NCI-H1417 (cell line): ENCODE results near the gene LASP1NB.
"Not testable (repeated sequence)": the region's sequence is repeated elsewhere in the genome, so short reads cannot be mapped to it uniquely, and the experiment has no call there.

ENCODE experiments used
- DNase-seq, 3 experiments: peaks; one replicate each; lab custom pipeline; 2025; lab: John Stamatoyannopoulos, UW

Gene LASP1NB

GRCh38 chr17:38918129-38918913 lies 7.1 kb upstream of the LASP1NB start:
- no peak for DNase-seq

- DNase-seq = no peak
These were observed 6.5 kb upstream of the LASP1NB start for GRCh38 chr17:38918916-38919315.

GRCh38 chr17:38919316-38920078 lies 5.9 kb upstream of the LASP1NB start:
- no peak for DNase-seq

- no peak for DNase-seq
These were observed 4.8 kb upstream of the LASP1NB start for GRCh38 chr17:38920374-38921291.

- no peak for DNase-seq
These were observed 3.5 kb upstream of the LASP1NB start for GRCh38 chr17:38921756-38922411.

- peak in 1 of 3 experiments; percentile 41 for DNase-seq
These were observed 2.7 kb upstream of the LASP1NB start for GRCh38 chr17:38922538-38923297.

GRCh38 chr17:38926293-38927070 lies 1.1 kb downstream of the LASP1NB start:
- no peak for DNase-seq

- not testable (repeated sequence) for DNase-seq
These were observed 5.4 kb downstream of the LASP1NB start for GRCh38 chr17:38930782-38931181.

GRCh38 chr17:38933962-38934361 lies 8.5 kb downstream of the LASP1NB start:
- DNase-seq = not testable (repeated sequence)

GRCh38 chr17:38939987-38940386 lies 14.6 kb downstream of the LASP1NB start:
- DNase-seq = no peak

GRCh38 chr17:38940404-38940803 lies 15.0 kb downstream of the LASP1NB start:
- peak in 1 of 3 experiments; percentile 1 for DNase-seq

GRCh38 chr17:38942696-38943334 lies 17.4 kb downstream of the LASP1NB start:
- peak in 2 of 3 experiments; percentile 10 to 75 for DNase-seq

- DNase-seq = peak in 1 of 3 experiments; percentile 16
These were observed 18.2 kb downstream of the LASP1NB start for GRCh38 chr17:38943607-38944006.

- DNase-seq = no peak
These were observed 21.8 kb downstream of the LASP1NB start for GRCh38 chr17:38947189-38947588.

GRCh38 chr17:38953800-38954199 lies 28.4 kb downstream of the LASP1NB start:
- not testable (repeated sequence) for DNase-seq

GRCh38 chr17:38958326-38958725 lies 32.9 kb downstream of the LASP1NB start:
- no peak for DNase-seq

GRCh38 chr17:38958756-38959155 lies 33.3 kb downstream of the LASP1NB start:
- DNase-seq = no peak

GRCh38 chr17:38959508-38959907 lies 34.1 kb downstream of the LASP1NB start:
- no peak for DNase-seq

- DNase-seq = no peak
These were observed 35.0 kb downstream of the LASP1NB start for GRCh38 chr17:38960402-38960801.
